Breast epithelium (tissue), 3 donors: ENCODE results near the gene TALDO1.

Experiments used
- CTCF ChIP-seq, 3 donors: fragments of 450-650 bp; IDR thresholded peaks; one replicate each; pipeline ENCODE4 v1.5.1; 2016 to 2017; ENCODE audit warnings: antibody characterized with exemption in 3 of 3, mild to moderate bottlenecking in 3 of 3, moderate library complexity in 3 of 3
- POLR2AphosphoS5 ChIP-seq, 3 donors: sonication (generic); formaldehyde crosslinking; IDR thresholded peaks; one replicate each; pipeline ENCODE4 v1.6.1; 2017; ENCODE audit warnings: antibody characterized with exemption in 3 of 3

GRCh38 chr11:800473-800872, 53.2 kb downstream of the TALDO1 start:
- TF ChIP-seq CTCF (IDR thresholded peaks at IDR 0.05) (no peak), POLR2AphosphoS5 (IDR thresholded peaks at IDR 0.05) (no peak)
